HS-5 (cell line): ENCODE data around the gene IQSEC3.

ENCODE experiments used
- DNase-seq: peaks from one replicate; pipeline ENCODE4 v3.0.0-alpha.2; 2012; ENCODE audit warnings: low read depth

IQSEC3 gene

GRCh38 chr12:80681-81190 is 14.2 kb downstream of the IQSEC3 start:
- no peak for DNase-seq

- no peak for DNase-seq
Measured at GRCh38 chr12:82740-83139, 16.2 kb downstream of the IQSEC3 start.

- DNase-seq = no peak
Measured at GRCh38 chr12:84056-84455, 17.5 kb downstream of the IQSEC3 start.

GRCh38 chr12:85191-85666 is 18.7 kb downstream of the IQSEC3 start:
- no peak for DNase-seq

GRCh38 chr12:87315-87714 is 20.7 kb downstream of the IQSEC3 start:
- DNase-seq = no peak

GRCh38 chr12:87856-88255 is 21.3 kb downstream of the IQSEC3 start:
- no peak for DNase-seq

GRCh38 chr12:89653-90052 is 23.1 kb downstream of the IQSEC3 start:
- DNase-seq = no peak

GRCh38 chr12:91213-91612 is 24.6 kb downstream of the IQSEC3 start:
- no peak for DNase-seq

GRCh38 chr12:93266-94005 is 26.9 kb downstream of the IQSEC3 start:
- no peak for DNase-seq

- no peak for DNase-seq
Measured at GRCh38 chr12:96543-96942, 30.0 kb downstream of the IQSEC3 start.

- no peak for DNase-seq
Measured at GRCh38 chr12:98924-99352, 32.4 kb downstream of the IQSEC3 start.

- DNase-seq = no peak
Measured at GRCh38 chr12:99605-100004, 33.0 kb downstream of the IQSEC3 start.

GRCh38 chr12:101969-102878 is 35.7 kb downstream of the IQSEC3 start:
- no peak for DNase-seq

GRCh38 chr12:102879-103168 is 36.3 kb downstream of the IQSEC3 start:
- DNase-seq = no peak

GRCh38 chr12:103169-103981 is 36.8 kb downstream of the IQSEC3 start:
- DNase-seq = no peak

GRCh38 chr12:104551-105081 is 38.0 kb downstream of the IQSEC3 start:
- DNase-seq = no peak

- no peak for DNase-seq
Measured at GRCh38 chr12:105696-106095, 39.1 kb downstream of the IQSEC3 start.

- no peak for DNase-seq
Measured at GRCh38 chr12:106118-106591, 39.6 kb downstream of the IQSEC3 start.

- DNase-seq = no peak
Measured at GRCh38 chr12:108594-108993, 42.0 kb downstream of the IQSEC3 start.

GRCh38 chr12:109446-109845 is 42.9 kb downstream of the IQSEC3 start:
- DNase-seq = no peak

GRCh38 chr12:109872-110271 is 43.3 kb downstream of the IQSEC3 start:
- DNase-seq = no peak
